Activated CD4-positive, alpha-beta T cell treated with anti-CD3 and anti-CD28 coated beads, Interleukin-2, amount 50 U/mL, for 4 hours (primary cell): ENCODE measurements around the gene LAMC1.
"Not testable (repeated sequence)": the region's sequence is repeated elsewhere in the genome, so short reads cannot be mapped to it uniquely, and the experiment has no call there.

Experiments
- DNase-seq, 2 experiments: peaks; one replicate each; pipeline ENCODE4 v3.0.0-alpha.2; 2020

The LAMC1 gene

DNA sequence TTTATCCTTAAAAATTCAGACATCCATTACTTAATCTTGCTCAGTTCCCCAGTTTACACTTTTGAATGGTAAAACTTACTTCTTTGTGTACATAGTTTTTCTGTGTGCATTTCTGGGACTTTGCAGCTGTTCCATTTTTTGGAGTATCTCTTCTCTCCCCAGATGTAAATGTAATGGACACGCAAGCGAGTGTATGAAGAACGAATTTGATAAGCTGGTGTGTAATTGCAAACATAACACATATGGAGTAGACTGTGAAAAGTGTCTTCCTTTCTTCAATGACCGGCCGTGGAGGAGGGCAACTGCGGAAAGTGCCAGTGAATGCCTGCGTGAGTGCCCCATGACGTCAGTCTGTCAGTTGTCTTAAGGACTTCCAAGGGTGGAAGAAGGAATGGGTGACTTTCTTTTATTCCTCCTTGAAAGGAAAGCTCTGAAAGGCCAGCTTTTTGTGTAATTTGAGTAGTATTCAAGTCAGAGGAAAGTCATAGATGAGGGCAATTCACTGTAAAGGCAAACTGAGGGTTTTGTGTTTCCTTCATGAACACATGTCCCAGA, 87.2 kb downstream of the LAMC1 start:
- DNase-seq, result no peak

GRCh38 chr1:183114441-183114840, 91.2 kb downstream of the LAMC1 start:
- no peak for DNase-seq

GRCh38 chr1:183116416-183116815, 93.2 kb downstream of the LAMC1 start:
- no peak for DNase-seq

DNA sequence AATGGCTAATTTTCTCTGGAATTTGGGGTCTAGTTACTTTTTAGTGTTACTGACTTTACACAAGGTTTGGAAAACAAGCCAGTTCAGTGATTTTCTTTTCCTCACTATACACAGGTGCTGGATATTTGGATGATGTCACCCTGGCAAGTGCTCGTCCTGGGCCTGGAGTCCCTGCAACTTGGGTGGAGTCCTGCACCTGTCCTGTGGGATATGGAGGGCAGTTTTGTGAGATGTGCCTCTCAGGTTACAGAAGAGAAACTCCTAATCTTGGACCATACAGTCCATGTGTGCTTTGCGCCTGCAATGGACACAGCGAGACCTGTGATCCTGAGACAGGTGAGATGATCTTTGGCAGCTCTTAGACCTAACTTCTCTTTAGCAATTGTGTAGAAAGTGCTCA, 98.4 kb downstream of the LAMC1 start:
- DNase-seq, result no peak

DNA sequence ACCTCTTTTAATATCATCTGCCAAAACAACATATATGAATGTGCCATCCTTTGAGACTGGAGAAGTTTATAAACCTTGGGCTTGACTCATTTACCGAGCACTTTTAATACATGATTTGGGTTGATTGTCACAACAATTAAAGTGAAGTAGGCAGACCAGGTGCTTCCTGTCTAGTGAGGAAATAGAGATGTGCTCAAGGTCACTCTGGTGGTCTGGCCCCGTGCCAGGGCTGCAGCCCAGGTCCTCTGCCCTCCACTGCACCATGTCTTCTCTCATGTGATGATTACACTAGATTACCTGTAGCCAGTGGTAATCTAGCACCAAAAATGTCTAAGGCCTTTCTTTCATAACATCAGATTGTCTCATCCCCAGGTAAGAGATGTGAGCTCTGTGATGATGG, 101.0 kb downstream of the LAMC1 start:
- DNase-seq, result no peak

- no peak for DNase-seq
These were observed 102.2 kb downstream of the LAMC1 start for GRCh38 chr1:183125279-183125999.

GRCh38 chr1:183126000-183126366, 102.8 kb downstream of the LAMC1 start:
- DNase-seq, result no peak

DNA sequence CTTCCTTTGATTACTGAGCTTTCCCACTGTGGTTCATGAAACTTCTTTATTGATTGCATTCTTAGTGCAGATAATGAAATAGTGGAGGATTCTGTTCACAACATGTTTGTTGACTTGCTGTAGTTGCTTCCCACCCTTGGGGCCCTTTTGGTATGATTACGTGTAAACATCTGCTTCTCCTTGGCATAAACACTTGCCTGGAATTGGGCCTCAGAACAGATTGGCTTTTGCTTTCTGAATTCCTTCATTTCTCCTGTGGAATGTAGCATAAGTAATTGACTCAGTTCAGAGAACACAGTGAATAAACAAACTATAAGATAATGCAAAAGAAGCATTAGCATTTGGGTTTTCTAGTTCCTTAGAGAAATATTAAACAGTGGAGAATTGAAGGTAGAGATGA, 103.3 kb downstream of the LAMC1 start:
- DNase-seq, result no peak

- no peak for DNase-seq
These were observed 106.9 kb downstream of the LAMC1 start for GRCh38 chr1:183129921-183130690.

DNA sequence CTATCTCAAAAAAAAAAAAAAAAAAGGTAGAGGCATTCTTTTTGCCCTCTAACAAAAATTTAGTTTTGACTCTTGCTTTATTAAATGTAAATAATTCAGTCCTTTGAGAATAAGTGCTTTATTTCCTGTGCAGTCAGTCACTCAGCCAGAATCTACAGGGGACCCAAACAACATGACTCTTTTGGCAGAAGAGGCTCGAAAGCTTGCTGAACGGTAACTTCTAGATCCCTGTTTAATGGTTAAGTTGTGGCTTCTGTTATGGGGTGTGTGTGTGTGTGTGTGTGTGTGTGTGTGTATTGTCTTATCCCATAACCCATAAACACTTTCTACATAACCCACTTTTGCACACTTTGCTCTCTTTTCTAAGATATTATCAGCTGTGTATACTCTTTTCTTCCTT, 107.9 kb downstream of the LAMC1 start:
- DNase-seq, result no peak

GRCh38 chr1:183135336-183135735, 112.1 kb downstream of the LAMC1 start:
- no peak for DNase-seq

DNA sequence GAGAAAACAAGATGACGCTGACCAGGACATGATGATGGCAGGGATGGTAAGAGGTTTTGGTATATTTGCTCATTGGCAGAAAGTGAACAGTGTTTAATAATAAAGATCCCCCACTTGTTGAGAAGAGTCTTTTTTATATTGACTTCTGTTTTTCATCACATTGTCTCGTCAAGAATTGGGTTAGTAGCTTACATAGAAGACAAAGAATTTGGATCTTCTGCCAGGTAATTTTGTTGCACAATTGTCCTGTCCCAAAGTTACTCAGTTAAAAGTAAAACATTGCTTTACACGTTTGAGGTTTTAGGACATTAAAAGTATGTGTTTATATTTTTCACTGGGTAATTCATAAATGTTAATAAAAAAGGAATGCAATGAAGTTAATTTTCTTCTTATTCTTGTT, 114.6 kb downstream of the LAMC1 start:
- no peak for DNase-seq

- no peak for DNase-seq
These were observed 115.1 kb downstream of the LAMC1 start for GRCh38 chr1:183138301-183138700.

DNA sequence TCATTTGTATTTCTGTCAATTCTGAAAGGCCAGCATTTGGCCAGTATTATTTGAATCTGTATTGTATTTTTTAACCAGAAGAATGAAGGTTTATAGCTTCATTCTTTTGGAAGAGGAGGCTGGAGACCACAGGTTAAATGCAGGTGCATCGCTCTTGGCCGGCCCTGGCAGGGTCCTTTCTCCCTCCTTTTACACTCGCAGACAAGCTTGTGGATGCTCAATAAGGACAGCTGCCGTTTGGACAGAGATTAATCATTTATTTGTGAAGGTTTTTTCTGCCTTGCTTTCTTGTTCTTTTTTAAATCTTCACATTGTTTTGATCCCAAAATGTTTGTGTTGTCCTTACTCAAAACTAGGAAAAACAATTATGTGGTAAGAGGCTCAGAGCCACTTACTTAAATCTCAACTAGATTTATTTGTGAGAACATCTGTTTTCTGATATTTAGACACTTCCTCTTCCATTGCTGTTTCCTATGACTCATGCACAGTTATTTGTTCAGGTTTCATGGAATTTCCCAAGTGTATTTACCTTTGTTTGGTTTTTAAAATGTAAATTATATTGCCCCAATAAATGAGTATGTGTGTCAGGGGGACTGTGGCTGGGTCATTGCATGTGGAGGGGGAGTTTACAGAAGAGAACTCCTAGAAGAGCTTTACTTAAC, 116.2 kb downstream of the LAMC1 start:
- no peak for DNase-seq

- DNase-seq, result no peak
These were observed 117.4 kb downstream of the LAMC1 start for GRCh38 chr1:183140633-183141032.

DNA sequence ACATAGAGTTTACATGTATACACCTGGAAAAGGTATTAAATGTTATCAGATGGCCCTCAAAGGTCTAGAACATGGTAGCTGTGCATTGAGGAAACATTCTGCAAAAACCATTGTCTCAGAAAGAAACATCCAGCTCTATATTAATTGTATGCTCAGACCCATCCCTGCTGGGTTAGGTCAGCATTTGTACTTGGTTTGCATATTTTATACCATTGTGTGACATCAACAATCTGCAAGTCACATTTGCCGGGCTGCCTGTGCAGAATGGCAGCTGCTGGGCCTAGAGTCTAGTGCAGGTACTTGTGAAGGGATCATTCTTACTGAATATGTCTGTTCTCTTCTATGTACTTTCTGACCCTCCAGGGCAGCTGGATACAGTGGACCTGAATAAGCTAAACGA, 119.0 kb downstream of the LAMC1 start:
- DNase-seq, result no peak

DNA sequence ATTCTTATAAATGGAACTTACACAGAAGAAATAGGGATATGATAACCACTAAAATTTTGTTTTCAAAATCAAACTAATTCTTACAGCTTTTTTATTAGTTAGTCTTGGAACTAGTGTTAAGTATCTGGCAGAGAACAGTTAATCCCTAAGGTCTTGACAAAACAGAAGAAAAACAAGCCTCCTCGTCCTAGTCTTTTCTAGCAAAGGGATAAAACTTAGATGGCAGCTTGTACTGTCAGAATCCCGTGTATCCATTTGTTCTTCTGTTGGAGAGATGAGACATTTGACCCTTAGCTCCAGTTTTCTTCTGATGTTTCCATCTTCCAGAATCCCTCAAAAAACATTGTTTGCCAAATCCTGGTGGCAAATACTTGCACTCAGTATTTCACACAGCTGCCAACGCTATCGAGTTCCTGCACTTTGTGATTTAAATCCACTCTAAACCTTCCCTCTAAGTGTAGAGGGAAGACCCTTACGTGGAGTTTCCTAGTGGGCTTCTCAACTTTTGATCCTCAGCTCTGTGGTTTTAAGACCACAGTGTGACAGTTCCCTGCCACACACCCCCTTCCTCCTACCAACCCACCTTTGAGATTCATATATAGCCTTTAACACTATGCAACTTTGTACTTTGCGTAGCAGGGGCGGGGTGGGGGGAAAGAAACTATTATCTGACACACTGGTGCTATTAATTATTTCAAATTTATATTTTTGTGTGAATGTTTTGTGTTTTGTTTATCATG, 120.5 kb downstream of the LAMC1 start:
- DNase-seq, result no peak

- DNase-seq, result no peak
These were observed 121.5 kb downstream of the LAMC1 start for GRCh38 chr1:183144752-183145151.

DNA sequence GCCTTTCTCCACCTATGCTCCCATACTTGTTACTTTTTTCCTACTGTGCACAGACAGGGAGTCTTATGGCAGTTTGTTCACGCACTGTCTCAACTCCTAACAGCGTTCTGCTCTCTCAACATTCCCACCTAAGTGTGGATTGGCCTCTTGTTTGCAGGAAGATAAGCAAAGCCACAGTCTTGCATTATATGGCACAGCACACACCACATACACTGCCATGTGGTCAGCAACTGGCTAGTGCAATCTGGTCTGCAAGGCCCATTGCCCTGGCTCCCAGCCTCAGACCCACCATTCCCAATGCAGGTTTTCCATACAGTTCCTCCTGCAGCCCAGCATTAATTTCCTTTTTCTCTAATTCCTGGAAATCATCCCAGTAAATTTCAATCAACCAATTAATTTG, 124.5 kb downstream of the LAMC1 start:
- DNase-seq, result no peak

GRCh38 chr1:183148599-183148998, 125.4 kb downstream of the LAMC1 start:
- DNase-seq, result no peak

DNA sequence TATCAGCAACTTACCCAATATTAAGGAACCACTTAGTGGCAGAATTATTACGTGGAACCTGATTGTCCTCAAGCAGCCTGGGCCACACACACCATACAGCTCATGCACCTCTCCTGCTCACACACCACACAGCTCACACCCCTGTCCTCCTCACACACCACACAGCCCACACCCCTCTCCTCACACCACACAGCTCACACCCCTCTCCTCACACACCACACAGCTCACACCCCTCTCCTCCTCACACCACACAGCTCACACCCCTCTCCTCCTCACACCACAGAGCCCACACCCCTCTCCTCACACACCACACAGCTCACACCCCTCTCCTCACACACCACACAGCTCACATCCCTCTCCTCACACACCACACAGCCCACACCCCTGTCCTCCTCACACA, 126.1 kb downstream of the LAMC1 start:
- no peak for DNase-seq

- DNase-seq, result not testable (repeated sequence)
These were observed 126.8 kb downstream of the LAMC1 start for GRCh38 chr1:183150032-183150431.

GRCh38 chr1:183150445-183150844, 127.2 kb downstream of the LAMC1 start:
- DNase-seq, result no peak
